ENCODE results near the gene KRTAP10-7. TPM values are rescaled to one million over a fixed set of nuclear protein-coding genes. Genes with fewer than 3 reads are reported as not detected.
"Not testable (repeated sequence)": the region's sequence is repeated elsewhere in the genome, so short reads cannot be mapped to it uniquely, and the experiment has no call there.

Gene KRTAP10-7, protein sequence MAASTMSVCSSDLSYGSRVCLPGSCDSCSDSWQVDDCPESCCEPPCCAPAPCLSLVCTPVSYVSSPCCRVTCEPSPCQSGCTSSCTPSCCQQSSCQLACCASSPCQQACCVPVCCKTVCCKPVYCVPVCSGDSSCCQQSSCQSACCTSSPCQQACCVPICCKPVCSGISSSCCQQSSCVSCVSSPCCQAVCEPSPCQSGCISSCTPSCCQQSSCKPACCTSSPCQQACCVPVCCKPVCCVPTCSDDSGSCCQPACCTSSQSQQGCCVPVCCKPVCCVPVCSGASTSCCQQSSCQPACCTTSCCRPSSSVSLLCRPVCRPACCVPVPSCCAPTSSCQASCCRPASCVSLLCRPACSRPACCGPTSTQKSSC
- total RNA-seq (2014; rRNA removed; shearing (Covaris generic)) (not detected in 2 replicates), polyA plus RNA-seq (2016; fragmentation: Nextera tagmentation; extraction: Ambion mirVana) (not detected in 2 replicates)

DNA sequence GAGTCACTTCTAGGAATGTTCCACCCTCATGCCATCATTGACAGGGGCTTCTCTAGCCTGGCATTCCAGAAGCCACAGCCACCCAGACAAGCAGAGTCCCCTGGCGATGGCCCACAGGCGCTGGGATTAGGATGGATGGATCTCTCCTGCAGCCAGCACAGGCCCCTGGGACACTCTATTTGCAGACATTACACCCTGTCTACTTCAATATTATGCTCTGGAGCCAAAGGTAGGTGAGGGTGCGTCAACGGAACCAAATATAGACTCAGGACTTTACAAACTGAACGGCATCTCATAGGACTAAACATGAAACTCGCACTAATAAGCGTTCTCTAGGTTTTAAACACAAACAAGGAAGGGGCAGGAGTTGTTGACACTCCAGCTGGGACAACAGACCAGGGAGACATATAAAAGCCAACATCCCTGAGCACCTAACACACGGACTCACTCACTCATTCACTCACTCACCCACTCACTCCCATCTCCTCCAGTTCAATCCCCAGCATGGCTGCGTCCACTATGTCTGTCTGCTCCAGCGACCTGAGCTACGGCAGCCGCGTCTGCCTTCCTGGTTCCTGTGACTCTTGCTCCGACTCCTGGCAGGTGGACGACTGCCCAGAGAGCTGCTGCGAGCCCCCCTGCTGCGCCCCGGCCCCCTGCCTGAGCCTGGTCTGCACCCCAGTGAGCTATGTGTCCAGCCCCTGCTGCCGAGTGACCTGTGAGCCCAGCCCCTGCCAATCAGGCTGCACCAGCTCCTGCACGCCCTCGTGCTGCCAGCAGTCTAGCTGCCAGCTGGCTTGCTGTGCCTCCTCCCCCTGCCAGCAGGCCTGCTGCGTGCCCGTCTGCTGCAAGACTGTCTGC lies at the start of gene KRTAP10-7:
TSS of gene KRTAP10-7 (plus strand) at position 480 of the 861 bp plus-strand sequence. CDS start at position 505, 25 bp downstream.
- DNase-seq; H3K4me1 ChIP-seq (ENCODE audit: insufficient read depth); H3K4me3 ChIP-seq; H3K9me2 ChIP-seq (ENCODE audit: insufficient read depth); H3F3A ChIP-seq (ENCODE audit: insufficient read depth); H3K4me2 ChIP-seq (ENCODE audit: unreplicated experiment); H2AFZ ChIP-seq; H3K36me3 ChIP-seq (ENCODE audit: low read depth); H3K27ac ChIP-seq; H4K20me1 ChIP-seq (ENCODE audit: insufficient read depth); H3K79me2 ChIP-seq (ENCODE audit: insufficient read depth); H3K9ac ChIP-seq; H3K9me3 ChIP-seq (ENCODE audit: low read depth); in situ Hi-C loops (cut with MboI): not testable (repeated sequence)
- peaks cover 21% of the 10 kb centered on the region for H3K27me3 ChIP-seq (replicated peaks; ENCODE audit: insufficient read depth)
- WGBS, 2 experiments (ENCODE audit: low coverage in 1 of 2, low lambda C conversion rate in 2 of 2, missing lambda C conversion rate in 2 of 2): 41 to 45% methylated on average over 21 to 22 of the region's 23 CpGs

DNA sequence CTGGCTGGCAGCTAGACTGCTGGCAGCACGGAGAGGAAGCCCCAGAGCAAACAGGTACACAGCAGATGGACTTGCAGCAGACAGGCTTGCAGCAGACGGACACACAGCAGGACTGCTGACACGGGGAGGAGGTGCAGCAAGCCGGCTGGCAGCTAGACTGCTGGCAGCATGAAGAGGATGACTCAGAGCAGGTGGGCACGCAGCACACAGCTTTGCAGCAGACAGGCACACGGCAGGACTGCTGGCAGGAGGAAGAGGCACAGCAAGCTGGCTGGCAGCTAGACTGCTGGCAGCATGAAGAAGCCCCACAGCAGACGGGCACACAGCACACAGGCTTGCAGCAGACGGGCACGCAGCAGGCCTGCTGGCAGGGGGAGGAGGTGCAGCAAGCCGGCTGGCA lies 49.6 kb upstream of the KRTAP10-7 start:
- no peak overlapping the region for H3K27ac ChIP-seq
- no peaks in the 10 kb centered on the region for H3K9me2 ChIP-seq (ENCODE audit: insufficient read depth)
- no peak overlapping the region for H3K9ac ChIP-seq
- H3K4me3 ChIP-seq: no peak overlapping the region
- peak; percentile 18 for DNase-seq
- H3F3A ChIP-seq (ENCODE audit: insufficient read depth): no peaks in the 10 kb centered on the region
- H4K20me1 ChIP-seq (ENCODE audit: insufficient read depth): no peaks in the 10 kb centered on the region
- H3K79me2 ChIP-seq (ENCODE audit: insufficient read depth): no peaks in the 10 kb centered on the region
- no peaks in the 10 kb centered on the region for H3K36me3 ChIP-seq (ENCODE audit: low read depth)
- no peak overlapping the region for H2AFZ ChIP-seq
- H3K27me3 ChIP-seq (replicated peaks; ENCODE audit: insufficient read depth): peaks cover 38% of the 10 kb centered on the region
- H3K4me1 ChIP-seq (ENCODE audit: insufficient read depth): no peaks in the 10 kb centered on the region
- 5 to 9% methylated on average over 10 of the region's 10 CpGs for WGBS, 2 experiments (ENCODE audit: low coverage in 1 of 2, low lambda C conversion rate in 2 of 2, missing lambda C conversion rate in 2 of 2)
- in situ Hi-C loops (cut with MboI): no loop called here
- no peak for TF ChIP-seq EZH2phosphoT487 (IDR thresholded peaks at IDR 0.05; ENCODE audit: insufficient read depth, low read depth)
- TF ChIP-seq EZH2 (IDR thresholded peaks at IDR 0.05; ENCODE audit: insufficient read depth, poor library complexity, severe bottlenecking): no peak
- no peak overlapping the region for H3K4me2 ChIP-seq (ENCODE audit: unreplicated experiment)
- H3K9me3 ChIP-seq (ENCODE audit: low read depth): no peaks in the 10 kb centered on the region

DNA sequence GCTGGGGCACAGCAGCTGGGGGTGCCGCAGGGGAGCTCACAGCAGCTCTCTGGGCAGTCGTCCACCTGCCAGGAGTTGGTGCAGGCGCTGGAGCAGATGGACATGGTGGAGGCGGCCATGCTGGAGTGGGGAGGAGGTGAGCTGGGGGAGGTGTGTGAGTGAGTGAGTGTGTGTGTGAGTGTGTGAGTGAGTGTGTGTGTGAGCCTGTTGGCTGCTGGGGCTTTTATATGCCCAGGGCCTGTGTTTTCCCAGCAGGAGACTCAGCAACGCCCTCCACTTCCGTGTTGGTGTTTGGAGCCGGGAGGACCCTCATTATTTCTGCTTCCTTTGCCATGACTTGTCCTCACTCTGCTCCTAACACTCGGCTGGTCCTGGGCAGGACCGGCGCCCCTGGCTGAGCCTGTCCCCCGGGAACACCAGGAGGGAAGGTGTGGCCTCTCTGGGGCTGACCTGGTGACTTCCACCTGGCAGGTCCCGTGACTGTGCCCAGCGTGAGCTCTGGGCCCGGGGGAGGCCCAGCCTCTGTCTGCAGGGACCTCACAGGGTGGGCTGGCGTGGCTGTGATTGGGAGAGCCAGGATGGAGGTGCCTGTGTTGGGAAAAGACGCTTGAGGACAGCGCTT lies 48.9 kb upstream of the KRTAP10-7 start, which contains the start of gene KRTAP10-2:
TSS of gene KRTAP10-2 (minus strand) at position 166 of the 622 bp plus-strand sequence. CDS start at position 119, 47 bp downstream.
- H3K79me2 ChIP-seq (ENCODE audit: insufficient read depth): no peaks in the 10 kb centered on the region
- H4K20me1 ChIP-seq (ENCODE audit: insufficient read depth): no peaks in the 10 kb centered on the region
- no peaks in the 10 kb centered on the region for H3K9me2 ChIP-seq (ENCODE audit: insufficient read depth)
- no peak within 1 kb of the TSS for H2AFZ ChIP-seq
- in situ Hi-C loops (cut with MboI): no loop called here
- no peak within 1 kb of the TSS for H3K4me3 ChIP-seq
- no peak for DNase-seq
- H3K4me1 ChIP-seq (ENCODE audit: insufficient read depth): no peaks in the 10 kb centered on the region
- H3K27ac ChIP-seq: no peak within 1 kb of the TSS
- TF ChIP-seq EZH2phosphoT487 (IDR thresholded peaks at IDR 0.05; ENCODE audit: insufficient read depth, low read depth) (no peak), EZH2 (IDR thresholded peaks at IDR 0.05; ENCODE audit: insufficient read depth, poor library complexity, severe bottlenecking) (no peak)
- no peaks in the 10 kb centered on the region for H3K36me3 ChIP-seq (ENCODE audit: low read depth)
- no peaks in the 10 kb centered on the region for H3K9me3 ChIP-seq (ENCODE audit: low read depth)
- H3K27me3 ChIP-seq (replicated peaks; ENCODE audit: insufficient read depth): peaks cover 41% of the 10 kb centered on the region
- H3K9ac ChIP-seq: no peak within 1 kb of the TSS
- WGBS, 2 experiments (ENCODE audit: low coverage in 1 of 2, low lambda C conversion rate in 2 of 2, missing lambda C conversion rate in 2 of 2): 22 to 25% methylated on average over 15 to 17 of the region's 17 CpGs
- H3F3A ChIP-seq (ENCODE audit: insufficient read depth): no peaks in the 10 kb centered on the region
- no peak within 1 kb of the TSS for H3K4me2 ChIP-seq (ENCODE audit: unreplicated experiment)

DNA sequence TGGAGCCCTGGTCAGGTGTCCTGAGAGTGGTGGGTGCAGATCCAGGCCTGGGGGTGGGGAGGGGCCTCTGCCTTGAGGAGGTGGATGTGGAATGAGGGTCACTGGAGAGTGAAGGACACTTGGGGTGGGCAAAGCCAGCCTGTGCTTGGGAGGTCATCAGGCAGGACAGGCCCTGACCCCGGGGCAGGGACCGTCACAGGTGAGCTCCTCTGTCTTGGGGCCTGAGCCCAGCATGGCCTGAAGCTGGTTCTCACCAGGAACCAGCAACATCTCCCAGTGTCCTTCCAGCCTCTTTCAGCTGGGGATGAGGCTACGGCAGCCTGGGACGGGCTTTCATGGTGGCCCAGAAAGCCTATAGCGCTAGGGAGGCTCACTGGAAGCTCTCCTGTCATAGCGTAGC lies 48.3 kb upstream of the KRTAP10-7 start:
- no peak overlapping the region for H2AFZ ChIP-seq
- no peak for DNase-seq
- no peak overlapping the region for H3K9ac ChIP-seq
- no peaks in the 10 kb centered on the region for H3K36me3 ChIP-seq (ENCODE audit: low read depth)
- no peaks in the 10 kb centered on the region for H4K20me1 ChIP-seq (ENCODE audit: insufficient read depth)
- no peaks in the 10 kb centered on the region for H3K9me3 ChIP-seq (ENCODE audit: low read depth)
- WGBS, 2 experiments (ENCODE audit: low coverage in 1 of 2, low lambda C conversion rate in 2 of 2, missing lambda C conversion rate in 2 of 2): 67 to 74% methylated on average over 5 to 6 of the region's 6 CpGs
- H3K79me2 ChIP-seq (ENCODE audit: insufficient read depth): no peaks in the 10 kb centered on the region
- H3K9me2 ChIP-seq (ENCODE audit: insufficient read depth): no peaks in the 10 kb centered on the region
- TF ChIP-seq EZH2phosphoT487 (IDR thresholded peaks at IDR 0.05; ENCODE audit: insufficient read depth, low read depth) (no peak), EZH2 (IDR thresholded peaks at IDR 0.05; ENCODE audit: insufficient read depth, poor library complexity, severe bottlenecking) (no peak)
- H3F3A ChIP-seq (ENCODE audit: insufficient read depth): no peaks in the 10 kb centered on the region
- no peaks in the 10 kb centered on the region for H3K4me1 ChIP-seq (ENCODE audit: insufficient read depth)
- H3K4me2 ChIP-seq (ENCODE audit: unreplicated experiment): no peak overlapping the region
- H3K4me3 ChIP-seq: no peak overlapping the region
- peaks cover 48% of the 10 kb centered on the region for H3K27me3 ChIP-seq (replicated peaks; ENCODE audit: insufficient read depth)
- no peak overlapping the region for H3K27ac ChIP-seq
- in situ Hi-C loops (cut with MboI): no loop called here

All from GM23248 (cell line).